NT2/D1 (cell line): ENCODE measurements around the gene VTI1A.

Experiments
- SUZ12 ChIP-seq: IDR thresholded peaks from 2 replicates; pipeline ENCODE4 v1.6.1; 2011; ENCODE audit not compliant: insufficient read length, insufficient read depth; ENCODE audit errors: extremely low read depth
- ZNF274 ChIP-seq: IDR thresholded peaks from 2 replicates; pipeline ENCODE4 v1.6.1; 2011; ENCODE audit warnings: mild to moderate bottlenecking, low read depth, low read length

- TF ChIP-seq ZNF274 (no peak), SUZ12 (no peak)
Observed at GRCh38 chr10:112716076-112716475, 269.1 kb downstream of the VTI1A start.
